OCI-LY1 (cell line): Measurements from ENCODE around the gene SEC23IP.

ENCODE experiments used
- H2AFZ ChIP-seq: fragments of 200-600 bp; sonication (generic), shearing (Covaris generic); 2 replicates; pipeline ENCODE4 v1.6.0; 2014; ENCODE audit warnings: antibody characterized with exemption, mild to moderate bottlenecking, low read length
- H3F3A ChIP-seq: fragments of 200-600 bp; sonication (generic), shearing (Covaris generic); 2 replicates; pipeline ENCODE4 v1.6.0; 2014; ENCODE audit warnings: mild to moderate bottlenecking, antibody characterized with exemption, low read length, moderate library complexity; ENCODE audit not compliant: insufficient read depth
- H3K27ac ChIP-seq: fragments of 200-600 bp; sonication (generic); 2 replicates; pipeline ENCODE4 v1.5.1; 2014; ENCODE audit warnings: low read length, mixed run types, mild to moderate bottlenecking, low read depth; ENCODE audit not compliant: poor library complexity, severe bottlenecking
- H3K27me3 ChIP-seq: fragments of 200-600 bp; sonication (generic); 2 replicates; pipeline ENCODE4 v1.6.0; 2014; ENCODE audit warnings: antibody characterized with exemption, mild to moderate bottlenecking, low read length, moderate library complexity; ENCODE audit not compliant: insufficient read depth
- H3K36me3 ChIP-seq: fragments of 200-600 bp; sonication (generic); 2 replicates; pipeline ENCODE4 v1.6.1; 2014; ENCODE audit warnings: mild to moderate bottlenecking, antibody characterized with exemption, low read length, moderate library complexity, mixed read lengths; ENCODE audit not compliant: insufficient read depth
- H3K4me1 ChIP-seq: fragments of 200-600 bp; sonication (generic); 2 replicates; pipeline ENCODE4 v1.5.1; 2014; ENCODE audit warnings: mild to moderate bottlenecking, low read length, moderate library complexity; ENCODE audit not compliant: insufficient read depth, severe bottlenecking
- H3K4me2 ChIP-seq: fragments of 200-600 bp; sonication (generic), shearing (Covaris generic); 2 replicates; pipeline ENCODE4 v1.6.1; 2014; ENCODE audit warnings: low read length
- H3K4me3 ChIP-seq: fragments of 200-600 bp; sonication (generic); 2 replicates; pipeline ENCODE4 v1.5.1; 2014; ENCODE audit warnings: low read length, low read depth, mild to moderate bottlenecking, mixed read lengths; ENCODE audit not compliant: poor library complexity, severe bottlenecking
- H3K79me2 ChIP-seq: fragments of 200-600 bp; shearing (Covaris generic); 2 replicates; pipeline ENCODE4 v1.6.1; 2016; ENCODE audit warnings: mixed run types, low read length, mixed read lengths; ENCODE audit not compliant: insufficient read depth
- H3K9ac ChIP-seq: fragments of 200-600 bp; sonication (generic), shearing (Covaris generic); 2 replicates; pipeline ENCODE4 v1.6.1; 2014; ENCODE audit warnings: mild to moderate bottlenecking, low read length, mixed read lengths
- H3K9me2 ChIP-seq: fragments of 200-600 bp; sonication (generic), shearing (Covaris generic); 2 replicates; pipeline ENCODE4 v1.6.1; 2014; ENCODE audit warnings: low read depth, mild to moderate bottlenecking, low read length, mixed read lengths
- H3K9me3 ChIP-seq: fragments of 200-600 bp; shearing (Covaris generic); 2 replicates; pipeline ENCODE4 v1.6.1; 2014; ENCODE audit warnings: low read length, mixed read lengths
- H4K20me1 ChIP-seq: fragments of 200-600 bp; sonication (generic), shearing (Covaris generic); 2 replicates; pipeline ENCODE4 v1.6.0; 2016; ENCODE audit warnings: mild to moderate bottlenecking, low read length; ENCODE audit not compliant: insufficient read depth
- CTCF ChIP-seq: fragments of 200-600 bp; sonication (generic), shearing (Covaris generic); IDR thresholded peaks from 2 replicates; pipeline ENCODE4 v1.5.1; 2017; ENCODE audit warnings: mild to moderate bottlenecking, antibody characterized with exemption, low read length, moderate library complexity, mixed read lengths
- EZH2 ChIP-seq: fragments of 200-600 bp; sonication (generic), shearing (Covaris generic); IDR thresholded peaks from 2 replicates; pipeline ENCODE4 v1.8.0; 2017; ENCODE audit warnings: borderline replicate concordance, mixed run types, mild to moderate bottlenecking, antibody characterized with exemption, low read length, moderate library complexity, mixed read lengths

The SEC23IP gene

GRCh38 chr10:119942973-119943372 is 50.4 kb downstream of the SEC23IP start:
- no peaks in the 10 kb centered on the region for H3K4me1 ChIP-seq
- H3K9me2 ChIP-seq: no peaks in the 10 kb centered on the region

GRCh38 chr10:119945805-119946204 is 53.3 kb downstream of the SEC23IP start:
- H3K27me3 ChIP-seq: no peaks in the 10 kb centered on the region
- H3K36me3 ChIP-seq: peaks cover 24% of the 10 kb centered on the region
- H3K79me2 ChIP-seq: no peaks in the 10 kb centered on the region
- H2AFZ ChIP-seq: no peak overlapping the region
- H3K9me2 ChIP-seq: no peaks in the 10 kb centered on the region
- TF ChIP-seq CTCF: no peak
- no peak for TF ChIP-seq EZH2
- no peaks in the 10 kb centered on the region for H3K4me1 ChIP-seq
- H3K27ac ChIP-seq: no peak overlapping the region
- H3K9ac ChIP-seq: no peak overlapping the region
- no peaks in the 10 kb centered on the region for H3K9me3 ChIP-seq
- no peaks in the 10 kb centered on the region for H4K20me1 ChIP-seq
- H3K4me2 ChIP-seq: no peak overlapping the region
- H3F3A ChIP-seq: no peaks in the 10 kb centered on the region
- no peak overlapping the region for H3K4me3 ChIP-seq

More at GRCh38 chr10:119942973-119943372, 50.4 kb downstream of the SEC23IP start:
- Histone ChIP-seq H3K4me3 (no peak overlapping the region), H3K36me3 (peaks cover 36% of the 10 kb centered on the region), H2AFZ (no peak overlapping the region), H3K27me3 (no peaks in the 10 kb centered on the region), H3K9me3 (no peaks in the 10 kb centered on the region), H3K9ac (no peak overlapping the region), H3K27ac (no peak overlapping the region), H3K4me2 (no peak overlapping the region), H3F3A (no peaks in the 10 kb centered on the region), H4K20me1 (no peaks in the 10 kb centered on the region), H3K79me2 (no peaks in the 10 kb centered on the region)
- TF ChIP-seq EZH2 (no peak), CTCF (no peak)

DNA sequence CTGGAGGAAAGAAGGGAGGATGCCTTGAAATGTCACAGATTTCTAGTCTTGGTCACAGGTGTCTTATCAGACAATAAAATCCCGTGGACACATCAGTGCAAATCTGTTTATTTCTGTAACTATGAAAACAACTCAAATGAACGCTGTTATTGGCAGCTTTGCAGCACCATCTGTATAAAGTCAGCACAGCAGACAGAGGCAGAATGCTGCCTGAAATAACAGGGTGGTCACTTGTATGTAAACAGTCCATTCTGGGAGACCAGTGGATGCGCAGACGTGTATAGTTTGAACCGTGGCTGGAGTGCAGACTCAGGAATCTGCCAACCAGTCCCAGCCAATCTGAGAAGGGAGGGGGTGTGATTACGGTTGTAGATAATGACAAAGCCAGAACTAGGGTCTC is 54.8 kb downstream of the SEC23IP start:
- Histone ChIP-seq H2AFZ (no peak overlapping the region), H3K27ac (no peak overlapping the region), H4K20me1 (no peaks in the 10 kb centered on the region), H3K4me1 (no peaks in the 10 kb centered on the region), H3K9ac (no peak overlapping the region), H3K9me3 (no peaks in the 10 kb centered on the region), H3K9me2 (no peaks in the 10 kb centered on the region), H3K4me2 (no peak overlapping the region), H3K27me3 (no peaks in the 10 kb centered on the region), H3K36me3 (peaks cover 9% of the 10 kb centered on the region), H3F3A (no peaks in the 10 kb centered on the region), H3K4me3 (no peak overlapping the region), H3K79me2 (no peaks in the 10 kb centered on the region)
- TF ChIP-seq EZH2 (no peak), CTCF (no peak)
